Activated CD8-positive, alpha-beta memory T cell treated with anti-CD3 and anti-CD28 coated beads for 24 hours (primary cell): ENCODE measurements around the gene MAPK1.

Experiments used
- DNase-seq: peaks from one replicate; pipeline ENCODE4 v3.0.0-alpha.2; 2020

The MAPK1 gene

GRCh38 chr22:21780259-21780658, 87.2 kb downstream of the MAPK1 start:
- no peak for DNase-seq

GRCh38 chr22:21779444-21779843, 88.0 kb downstream of the MAPK1 start:
- no peak for DNase-seq

- no peak for DNase-seq
Observed at GRCh38 chr22:21778705-21779363, 88.6 kb downstream of the MAPK1 start.

GRCh38 chr22:21771631-21771976, 95.8 kb downstream of the MAPK1 start:
- DNase-seq = no peak

GRCh38 chr22:21768435-21768834, 99.0 kb downstream of the MAPK1 start:
- no peak for DNase-seq

- DNase-seq = peak; percentile 82
Observed at GRCh38 chr22:21766691-21767462, 100.6 kb downstream of the MAPK1 start.

- DNase-seq = no peak
Observed at GRCh38 chr22:21765909-21766529, 101.4 kb downstream of the MAPK1 start.

- DNase-seq = no peak
Observed at GRCh38 chr22:21764038-21764804, 103.2 kb downstream of the MAPK1 start.

GRCh38 chr22:21762712-21763581, 104.5 kb downstream of the MAPK1 start:
- no peak for DNase-seq

- no peak for DNase-seq
Observed at GRCh38 chr22:21761994-21762680, 105.3 kb downstream of the MAPK1 start.

- no peak for DNase-seq
Observed at GRCh38 chr22:21761086-21761485, 106.4 kb downstream of the MAPK1 start.

GRCh38 chr22:21760640-21761039, 106.8 kb downstream of the MAPK1 start:
- DNase-seq = no peak

GRCh38 chr22:21759646-21760376, 107.6 kb downstream of the MAPK1 start:
- DNase-seq = no peak

- DNase-seq = no peak
Observed at GRCh38 chr22:21759093-21759492, 108.4 kb downstream of the MAPK1 start.

- no peak for DNase-seq
Observed at GRCh38 chr22:21758091-21758864, 109.2 kb downstream of the MAPK1 start.

- no peak for DNase-seq
Observed at GRCh38 chr22:21755851-21756284, 111.6 kb downstream of the MAPK1 start.

- DNase-seq = no peak
Observed at GRCh38 chr22:21754523-21754922, 112.9 kb downstream of the MAPK1 start.

GRCh38 chr22:21753374-21754111, 113.9 kb downstream of the MAPK1 start:
- DNase-seq = no peak

GRCh38 chr22:21752276-21752675, 115.2 kb downstream of the MAPK1 start:
- no peak for DNase-seq
